ENCODE results near the gene SEC14L1.

SEC14L1 gene

DNA sequence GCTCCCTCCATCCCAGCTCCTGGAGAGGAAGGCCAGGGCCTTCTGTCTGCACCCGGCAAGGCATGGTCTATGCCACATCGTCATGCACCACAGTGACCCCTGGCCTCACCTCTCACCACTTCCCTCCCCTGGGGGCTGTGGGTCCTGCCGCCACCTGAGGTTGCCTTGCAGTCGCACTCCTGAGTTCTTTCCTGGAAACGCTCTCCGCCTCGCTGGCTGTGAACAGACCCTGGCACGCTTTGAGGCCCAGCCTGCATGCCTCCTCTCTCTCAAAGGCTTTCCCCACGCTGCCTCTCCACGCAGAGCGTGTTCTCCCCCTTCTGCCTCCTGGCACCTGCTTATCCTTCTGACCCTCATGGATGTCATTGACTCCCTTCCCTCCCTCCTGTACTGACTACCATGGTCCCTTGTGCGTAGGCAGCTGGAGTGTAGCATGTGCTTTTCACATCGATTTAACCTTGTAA, 45.4 kb downstream of the SEC14L1 start:
- no peak for FAIRE-seq
- no peak for DNase-seq (ENCODE audit: insufficient read length, low spot score)

DNA sequence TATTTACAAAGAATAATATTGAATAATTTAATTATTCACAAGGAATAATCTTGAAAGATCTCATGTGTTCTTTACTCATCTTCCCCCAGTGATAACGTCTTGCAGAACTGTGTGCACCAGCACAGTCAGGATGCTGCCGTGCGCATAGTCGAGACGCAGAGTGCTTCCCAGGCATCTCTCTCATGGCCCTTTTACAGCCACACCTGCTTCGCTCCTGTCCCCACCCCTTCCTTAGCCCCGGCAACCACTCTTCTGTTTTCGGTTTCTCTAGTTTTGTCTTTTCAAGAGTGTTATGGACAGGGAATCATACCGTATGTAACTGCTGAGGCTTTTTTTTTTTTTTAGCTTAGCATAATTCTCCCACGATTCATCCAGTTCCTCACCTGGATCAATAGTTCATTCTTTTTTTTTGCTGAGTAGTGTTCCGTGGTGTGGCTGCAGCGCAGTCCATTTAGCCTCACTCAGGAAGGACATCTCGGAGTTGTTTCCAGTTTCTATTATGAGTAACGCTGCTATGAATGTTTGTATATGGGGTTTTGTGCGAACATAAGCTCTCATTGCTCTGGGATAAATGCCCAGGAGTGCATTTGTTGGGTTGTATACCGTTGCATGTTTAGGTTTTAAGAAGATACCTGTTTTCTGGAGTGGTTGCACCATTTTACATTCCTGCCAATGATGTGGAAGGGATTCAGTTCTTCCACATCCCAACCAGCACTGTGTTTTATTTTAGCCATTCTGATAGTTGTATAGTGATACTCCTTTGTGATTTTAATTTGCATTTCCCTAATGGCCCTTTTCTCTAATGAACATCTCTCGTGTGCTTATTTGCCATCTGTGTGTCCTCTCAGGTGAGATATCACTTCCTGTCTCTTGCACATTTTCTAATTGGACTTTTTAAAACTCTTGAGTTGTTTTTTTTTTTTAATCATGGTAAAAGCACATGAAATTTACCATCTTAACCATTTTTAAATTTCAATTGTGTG, 47.6 kb downstream of the SEC14L1 start:
- no peak for FAIRE-seq
- DNase-seq (ENCODE audit: insufficient read length, low spot score), result no peak

DNA sequence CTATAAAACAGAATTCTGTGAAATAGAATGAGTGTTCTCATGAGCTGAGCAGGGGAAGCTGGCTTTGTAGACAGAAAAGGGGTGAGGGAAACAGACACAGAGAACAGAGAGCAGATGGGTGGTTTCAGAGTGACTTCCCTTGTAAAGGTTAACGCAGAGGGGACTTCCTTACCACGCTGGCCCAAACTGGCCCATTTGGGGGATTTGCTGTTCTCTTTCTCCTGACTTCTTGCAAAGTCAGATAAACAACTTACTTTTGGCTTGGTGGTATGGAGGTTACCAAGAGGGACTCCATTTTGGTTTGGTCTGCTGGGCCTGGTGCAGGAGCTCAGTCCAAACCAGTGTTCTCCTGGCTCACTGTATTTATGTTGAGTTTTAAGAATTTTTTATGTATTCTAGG, 48.4 kb downstream of the SEC14L1 start:
- DNase-seq (ENCODE audit: insufficient read length, low spot score) (peak; percentile 41), FAIRE-seq (peak; percentile 83)

DNA sequence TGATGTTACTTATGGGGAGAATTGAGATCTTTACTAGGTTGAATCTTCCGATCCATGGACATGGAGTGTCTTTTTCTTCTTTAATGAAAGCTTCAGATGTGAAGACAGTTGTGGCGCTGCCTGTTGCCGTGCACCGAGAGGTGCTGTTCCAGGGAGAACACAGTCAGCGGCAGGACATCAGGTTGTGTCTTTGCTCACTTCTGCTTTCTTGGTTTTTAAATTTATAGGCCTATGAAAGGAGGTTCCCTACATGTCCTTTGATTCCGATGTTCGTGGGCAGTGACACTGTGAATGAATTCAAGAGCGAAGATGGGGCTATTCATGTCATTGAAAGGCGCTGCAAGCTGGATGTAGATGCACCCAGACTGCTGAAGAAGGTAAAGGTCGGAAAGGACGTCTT, 49.8 kb downstream of the SEC14L1 start:
- FAIRE-seq, result no peak
- no peak for DNase-seq (ENCODE audit: insufficient read length, low spot score)

DNA sequence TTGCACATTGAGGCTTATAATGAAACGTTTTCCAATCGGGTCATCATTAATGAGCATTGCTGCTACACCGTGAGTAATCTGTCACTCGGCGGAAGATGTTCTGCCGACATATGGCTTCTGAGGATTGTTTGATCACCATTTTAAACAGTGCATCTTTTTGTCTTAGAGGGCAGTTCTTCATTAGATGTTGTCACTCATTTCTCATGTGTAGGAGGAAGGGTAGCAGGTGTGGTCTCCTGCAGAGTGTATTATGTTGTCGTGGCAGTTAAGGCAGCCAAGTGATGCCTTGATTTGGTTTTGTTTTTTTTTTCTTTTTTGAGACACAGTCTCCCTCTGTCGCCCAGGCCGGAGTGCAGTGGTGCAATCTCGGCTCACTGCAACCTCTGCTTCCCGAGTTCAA, 50.5 kb downstream of the SEC14L1 start:
- FAIRE-seq, result no peak
- no peak for DNase-seq (ENCODE audit: insufficient read length, low spot score)

DNA sequence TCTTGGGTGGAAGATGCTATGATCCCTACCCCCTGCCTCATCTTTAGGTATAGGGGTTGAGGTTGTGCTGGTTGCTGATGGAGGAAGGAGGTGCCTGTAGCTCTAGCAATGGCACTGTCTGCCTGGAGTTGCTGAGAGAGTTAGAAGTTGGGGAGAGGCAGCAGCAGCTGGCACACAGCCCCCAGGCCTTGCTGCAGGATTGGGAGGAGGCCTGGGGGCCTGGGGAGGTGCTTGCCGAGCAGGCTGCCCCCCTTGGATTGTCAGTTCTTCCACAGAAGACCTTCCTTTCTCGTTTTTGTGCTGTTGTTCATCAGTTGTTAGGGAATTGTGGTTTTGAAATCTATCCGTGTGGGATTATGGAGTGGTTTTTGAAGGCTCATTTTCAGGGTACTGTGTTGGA, 52.9 kb downstream of the SEC14L1 start:
- no peak for DNase-seq (ENCODE audit: insufficient read length, low spot score)
- FAIRE-seq, result no peak

DNA sequence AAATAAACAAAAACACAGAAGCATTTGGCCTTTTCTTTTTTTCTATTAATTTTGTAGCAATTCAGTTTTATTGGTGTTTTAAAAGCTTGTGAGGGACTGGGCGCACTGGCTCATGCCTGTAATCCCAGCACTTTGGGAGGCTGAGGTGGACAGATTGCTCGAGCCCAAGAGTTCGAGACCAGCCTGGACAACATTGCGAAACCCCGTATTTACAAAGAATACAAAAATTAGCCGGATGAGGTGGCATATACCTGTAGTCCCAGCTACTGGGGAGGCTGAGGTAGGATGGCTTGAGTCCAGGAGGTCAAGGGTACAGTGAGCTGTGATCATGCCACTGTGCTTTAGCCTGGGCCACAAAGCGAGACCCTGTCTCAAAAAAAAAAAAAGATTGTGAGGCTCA, 53.4 kb downstream of the SEC14L1 start:
- no peak for DNase-seq (ENCODE audit: insufficient read length, low spot score)
- no peak for FAIRE-seq

DNA sequence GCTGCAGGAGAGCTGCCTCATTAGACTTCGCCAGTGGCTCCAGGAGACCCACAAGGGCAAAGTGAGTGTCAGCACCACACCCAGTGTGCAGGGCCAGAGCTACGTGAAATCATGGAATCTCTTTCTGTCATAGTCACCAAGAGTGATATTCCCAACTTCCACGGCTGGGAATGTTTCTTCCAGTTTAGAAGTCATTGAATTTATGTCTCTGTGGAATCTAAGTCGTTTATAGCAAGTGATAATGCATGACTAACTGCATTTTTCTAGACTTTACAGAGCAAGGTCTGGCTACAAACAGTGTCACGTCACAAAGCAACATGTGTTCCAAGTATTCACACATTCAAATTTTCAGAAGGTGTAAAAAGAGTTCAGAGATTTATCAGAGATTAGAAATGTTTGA, 55.5 kb downstream of the SEC14L1 start:
- FAIRE-seq (no peak), DNase-seq (ENCODE audit: insufficient read length, low spot score) (no peak)

DNA sequence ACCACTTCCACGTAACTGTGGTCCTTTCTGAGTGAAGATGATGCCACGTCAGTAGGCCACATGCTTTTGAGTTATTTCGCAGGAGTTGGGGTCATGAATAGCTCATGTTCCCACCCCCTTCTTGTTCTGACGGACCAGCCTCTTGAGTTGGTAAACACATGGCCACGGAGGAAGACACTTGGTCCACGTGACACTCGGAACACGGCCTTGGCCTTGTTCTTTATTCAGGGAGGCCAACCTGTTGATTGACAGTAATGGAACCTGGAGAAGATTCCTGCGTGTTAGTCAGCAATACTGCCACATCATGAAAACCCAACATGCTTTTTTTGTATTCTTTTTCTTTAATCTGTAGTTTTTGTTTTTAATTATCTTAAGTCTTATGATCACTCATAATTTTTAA, 56.3 kb downstream of the SEC14L1 start:
- FAIRE-seq (no peak), DNase-seq (ENCODE audit: insufficient read length, low spot score) (no peak)

DNA sequence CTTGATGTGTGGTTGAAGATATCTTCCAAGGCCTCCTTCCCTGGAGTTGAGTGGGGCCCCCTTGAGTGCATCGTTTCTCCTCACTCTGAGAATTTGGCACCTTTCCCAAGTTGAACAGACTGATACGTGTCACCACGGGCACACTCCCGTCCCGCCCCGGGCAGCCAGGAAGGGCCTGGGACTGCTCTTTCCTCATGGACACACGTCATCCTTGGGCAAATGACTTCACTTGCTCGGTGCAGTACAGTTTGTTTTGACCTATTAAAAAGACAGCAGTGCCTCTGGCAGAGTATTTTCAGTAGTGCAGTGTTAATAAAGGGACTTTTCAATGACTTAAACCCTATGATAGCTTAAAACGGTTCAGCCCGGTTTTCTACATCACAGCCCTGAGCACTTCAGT, 59.9 kb downstream of the SEC14L1 start:
- DNase-seq (ENCODE audit: insufficient read length, low spot score), result no peak
- FAIRE-seq, result no peak

DNA sequence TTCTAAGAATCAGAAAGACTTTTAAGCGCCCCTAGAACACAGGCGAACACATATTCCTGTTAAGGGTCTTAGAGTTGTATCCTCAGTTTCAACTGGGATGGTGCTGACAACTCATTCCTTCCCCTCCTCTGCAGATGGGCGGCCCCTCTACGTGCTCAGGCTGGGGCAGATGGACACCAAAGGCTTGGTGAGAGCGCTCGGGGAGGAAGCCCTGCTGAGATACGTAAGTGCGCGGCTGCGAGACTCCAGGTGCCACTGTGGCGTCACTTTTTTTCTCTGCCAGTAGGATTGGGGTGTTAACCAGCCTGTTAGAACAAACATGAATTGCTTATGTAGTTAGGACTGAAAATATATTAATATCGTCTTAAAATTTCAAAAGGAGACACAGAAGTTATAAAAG, 62.7 kb downstream of the SEC14L1 start:
- FAIRE-seq (no peak), DNase-seq (ENCODE audit: insufficient read length, low spot score) (no peak)

DNA sequence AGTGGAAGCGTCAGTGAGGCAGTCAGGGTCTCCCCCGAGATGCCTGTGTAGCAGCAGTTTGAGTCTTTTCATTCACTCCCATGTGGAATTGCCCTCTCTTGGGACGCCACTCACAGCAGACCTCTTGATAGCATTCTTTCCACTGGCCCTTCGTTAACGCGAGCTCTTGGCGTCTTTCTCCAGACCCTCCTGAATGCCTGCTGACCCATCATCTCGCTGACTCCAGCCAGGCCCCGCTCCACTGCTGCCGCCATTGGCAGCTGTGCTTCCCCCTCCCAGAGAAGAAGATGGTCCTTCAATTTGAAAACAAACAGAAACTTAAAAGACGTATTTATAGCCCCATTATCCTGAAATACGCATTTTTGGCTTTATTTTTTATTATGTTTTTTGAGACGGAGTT, 63.1 kb downstream of the SEC14L1 start:
- DNase-seq (ENCODE audit: insufficient read length, low spot score) (no peak), FAIRE-seq (no peak)

DNA sequence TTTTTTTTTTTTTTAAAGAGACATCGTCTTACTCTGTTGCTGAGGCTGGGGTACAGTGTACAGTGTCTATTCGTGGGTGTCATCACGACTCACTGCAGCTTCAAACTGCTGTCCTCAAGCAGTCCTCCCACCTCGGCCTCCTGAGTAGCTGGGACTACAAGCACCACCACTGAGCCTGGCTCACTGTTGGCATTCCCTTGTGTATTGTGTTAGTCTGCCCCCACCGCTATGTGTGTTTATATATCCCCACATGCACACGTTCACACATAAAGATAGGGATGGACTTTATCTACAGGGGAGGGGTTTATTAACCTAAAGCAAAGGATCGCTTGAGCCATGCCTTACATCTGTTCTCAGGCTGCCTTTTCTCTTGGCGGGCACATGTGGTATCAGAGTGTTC, 63.8 kb downstream of the SEC14L1 start:
- no peak for DNase-seq (ENCODE audit: insufficient read length, low spot score)
- FAIRE-seq, result no peak

DNA sequence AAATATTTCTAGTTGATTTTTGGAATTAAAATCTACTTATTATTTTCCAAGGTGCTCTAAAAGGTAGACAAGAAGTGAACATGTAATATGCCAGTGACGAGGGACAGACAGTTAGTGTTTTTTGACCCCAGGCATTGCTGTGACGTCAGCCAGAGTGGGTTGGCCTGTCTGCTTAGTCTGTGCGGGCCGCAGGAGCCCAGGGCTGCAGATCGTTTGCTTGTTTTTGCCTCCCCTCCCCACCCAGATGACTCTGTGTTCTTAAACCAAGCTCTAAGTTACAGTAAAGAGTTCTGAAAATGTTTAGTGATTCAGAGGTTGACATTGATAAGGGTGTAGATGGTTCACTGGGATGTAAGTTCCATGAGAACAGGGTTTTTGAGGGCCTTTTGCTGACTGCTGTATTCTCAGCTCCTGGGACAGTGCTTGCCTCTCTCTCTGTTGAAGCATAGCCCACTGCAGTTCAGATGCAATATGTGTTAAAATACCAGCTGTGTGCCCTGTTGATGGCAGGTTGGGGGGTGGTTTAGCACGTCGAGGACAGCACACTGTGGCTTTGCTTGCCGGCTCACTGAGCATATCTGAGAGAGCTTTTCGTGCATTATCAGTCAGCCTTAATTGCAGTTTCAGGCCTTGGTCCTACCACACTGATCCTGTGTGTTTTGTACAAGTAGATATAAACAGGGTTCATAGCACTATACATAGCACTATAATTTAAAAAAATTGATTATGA, 64.8 kb downstream of the SEC14L1 start:
- peak; percentile 62 for FAIRE-seq
- no peak for DNase-seq (ENCODE audit: insufficient read length, low spot score)

DNA sequence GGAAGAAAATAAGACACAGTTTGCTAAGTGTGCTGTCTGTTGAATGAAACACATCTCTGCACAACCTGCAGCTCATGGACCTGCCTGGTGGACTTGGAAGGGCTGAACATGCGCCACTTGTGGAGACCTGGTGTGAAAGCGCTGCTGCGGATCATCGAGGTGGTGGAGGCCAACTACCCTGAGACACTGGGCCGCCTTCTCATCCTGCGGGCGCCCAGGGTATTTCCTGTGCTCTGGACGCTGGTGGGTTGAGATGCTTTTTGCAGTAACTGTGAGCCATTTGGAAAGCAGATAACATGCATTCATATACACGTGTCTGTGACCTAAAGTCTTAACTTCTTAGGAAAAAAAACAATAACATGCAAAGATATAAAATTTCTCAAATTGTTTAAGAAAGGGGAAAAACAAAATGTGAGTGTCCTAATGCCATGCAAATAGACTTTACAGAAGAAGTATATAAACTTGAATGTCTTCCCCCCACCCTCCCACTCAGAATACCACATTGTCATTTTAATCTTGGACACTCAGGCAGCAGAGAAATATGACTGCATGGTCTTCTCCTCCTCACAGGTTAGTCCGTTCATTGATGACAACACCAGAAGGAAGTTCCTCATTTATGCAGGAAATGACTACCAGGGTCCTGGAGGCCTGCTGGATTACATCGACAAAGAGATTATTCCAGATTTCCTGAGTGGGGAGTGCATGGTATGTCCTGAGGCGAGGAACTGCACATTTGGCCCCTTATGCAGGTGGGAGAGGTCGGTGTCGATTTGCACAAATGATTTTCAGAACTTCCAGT, 65.6 kb downstream of the SEC14L1 start:
- no peak for FAIRE-seq
- no peak for DNase-seq (ENCODE audit: insufficient read length, low spot score)

DNA sequence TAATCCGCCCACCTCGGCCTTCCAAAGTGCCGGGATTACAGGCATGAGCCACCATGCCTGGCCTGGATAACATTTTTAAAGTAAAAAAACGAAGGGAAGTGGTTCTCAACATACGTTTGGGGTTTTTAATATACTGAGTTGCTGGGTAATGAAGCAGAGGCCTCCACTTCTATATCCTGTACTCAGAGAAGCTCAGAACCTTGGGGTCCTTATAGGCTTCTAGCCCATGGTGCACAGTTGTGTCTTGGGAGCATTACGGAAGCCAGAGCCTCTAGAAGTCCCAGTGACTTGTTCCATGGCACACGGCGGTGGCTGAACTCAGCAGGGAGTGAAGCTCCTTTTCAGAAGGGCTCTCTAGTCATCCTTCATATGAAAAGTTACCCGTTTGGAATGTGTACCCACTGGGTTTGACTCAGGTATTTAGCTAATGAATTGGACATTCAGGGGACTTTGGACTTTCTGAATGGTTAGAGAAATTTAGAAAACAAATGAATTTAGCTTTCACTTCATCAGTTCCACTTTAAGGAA, 67.0 kb downstream of the SEC14L1 start:
- DNase-seq (ENCODE audit: insufficient read length, low spot score) (no peak), FAIRE-seq (no peak)

DNA sequence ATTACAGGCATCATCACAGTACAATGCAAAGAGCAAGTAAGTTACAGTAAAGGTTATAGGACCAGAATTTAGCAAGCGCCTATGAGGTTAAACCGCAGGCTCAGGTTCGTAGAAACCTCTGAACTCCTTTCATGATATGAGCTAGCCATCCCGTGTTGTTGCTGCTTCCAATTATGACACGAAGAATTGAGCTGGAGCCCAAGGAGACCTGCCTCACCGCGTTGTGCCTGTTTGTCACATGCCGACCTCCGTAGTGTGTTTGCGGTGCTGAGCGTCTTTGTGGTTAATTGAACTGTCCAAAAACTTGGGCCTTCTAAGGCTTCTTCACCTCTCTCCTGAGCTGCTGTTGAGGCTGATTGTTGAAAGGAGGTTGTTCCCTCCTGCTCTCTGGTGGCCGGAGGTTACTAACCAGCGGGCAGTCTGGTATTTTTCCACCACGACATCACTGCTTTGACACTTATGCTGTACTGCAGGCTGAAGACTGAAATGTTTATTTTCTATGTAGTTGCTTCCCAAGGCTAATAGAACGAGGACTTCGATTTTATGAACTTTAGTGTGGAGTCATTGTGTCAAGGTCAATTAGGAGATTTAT, 67.5 kb downstream of the SEC14L1 start:
- no peak for FAIRE-seq
- no peak for DNase-seq (ENCODE audit: insufficient read length, low spot score)

DNA sequence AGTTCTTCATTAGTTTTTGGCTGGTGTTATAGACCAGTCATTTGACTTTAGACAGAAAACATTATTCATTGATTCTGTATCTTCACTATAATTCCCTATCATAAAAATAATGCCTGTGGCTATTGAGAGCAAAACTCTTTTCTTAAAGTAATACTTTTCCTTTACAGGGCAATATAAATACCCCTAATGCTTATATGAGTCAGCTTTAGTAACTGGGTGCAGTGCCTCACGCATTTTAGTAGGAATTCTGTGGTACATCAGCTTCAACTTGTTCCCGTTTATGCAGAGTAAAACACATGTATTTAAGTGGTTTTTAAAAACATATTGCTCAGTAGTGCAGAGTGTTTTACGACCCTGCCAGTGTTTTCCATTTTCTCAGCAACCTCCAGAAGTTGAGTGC, 68.1 kb downstream of the SEC14L1 start:
- no peak for DNase-seq (ENCODE audit: insufficient read length, low spot score)
- no peak for FAIRE-seq

DNA sequence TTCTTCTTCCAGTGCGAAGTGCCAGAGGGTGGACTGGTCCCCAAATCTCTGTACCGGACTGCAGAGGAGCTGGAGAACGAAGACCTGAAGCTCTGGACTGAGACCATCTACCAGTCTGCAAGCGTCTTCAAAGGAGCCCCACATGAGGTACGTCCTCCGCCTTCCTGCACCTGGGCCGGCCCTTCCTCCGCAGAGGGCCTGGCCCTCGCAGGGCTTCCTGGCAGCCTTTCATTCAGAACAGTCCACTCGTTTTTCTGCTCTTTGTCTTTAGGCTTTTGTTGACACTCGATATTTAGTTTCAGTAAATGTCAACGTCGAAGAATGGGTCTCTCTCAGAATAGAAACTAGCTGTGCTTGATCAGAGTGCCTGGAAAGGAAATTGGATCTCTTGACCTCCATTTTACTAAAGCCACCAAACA, 68.6 kb downstream of the SEC14L1 start:
- DNase-seq (ENCODE audit: insufficient read length, low spot score) (no peak), FAIRE-seq (no peak)

DNA sequence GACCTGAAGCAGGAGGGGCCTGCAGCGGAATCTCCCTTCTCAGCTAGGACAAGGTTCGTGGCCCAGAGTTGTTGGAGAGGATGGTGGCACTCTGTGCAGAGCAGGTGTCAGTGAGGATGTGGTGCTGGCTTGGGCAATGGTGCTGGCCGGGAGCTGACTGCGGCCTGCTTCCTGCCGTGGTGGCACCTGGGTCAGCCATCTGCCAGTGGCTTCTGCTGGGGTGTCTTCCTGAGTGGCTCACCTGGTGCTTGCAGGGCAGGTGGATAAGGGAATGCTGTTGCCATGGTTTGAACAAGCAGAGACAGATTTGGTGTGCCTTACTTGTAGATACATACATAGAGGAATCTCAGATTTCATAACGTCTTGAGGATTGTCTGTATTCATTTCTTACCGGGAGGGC, 69.6 kb downstream of the SEC14L1 start:
- no peak for FAIRE-seq
- no peak for DNase-seq (ENCODE audit: insufficient read length, low spot score)
